ENCODE measurements around the gene SLC5A5.

Gene SLC5A5

GRCh38 chr19:17866312-17866963 lies 5.3 kb upstream of the SLC5A5 start:
- no peak overlapping the region for H3K4me3 ChIP-seq (ENCODE audit: low read depth, low read length)
- H3K36me3 ChIP-seq (ENCODE audit: control insufficient read depth, insufficient read depth, low read length) = peaks cover 31% of the 10 kb centered on the region
- no peak overlapping the region for H3K9ac ChIP-seq (ENCODE audit: low read depth, low read length)
- H3K4me1 ChIP-seq (ENCODE audit: control insufficient read depth, insufficient read depth, low read length) = peaks cover 10% of the 10 kb centered on the region
- no peaks in the 10 kb centered on the region for H3K9me3 ChIP-seq (ENCODE audit: control insufficient read depth, insufficient read depth, low read length)
- peaks cover 11% of the 10 kb centered on the region for H3K27me3 ChIP-seq (ENCODE audit: control insufficient read depth, insufficient read depth, low read length)

DNA sequence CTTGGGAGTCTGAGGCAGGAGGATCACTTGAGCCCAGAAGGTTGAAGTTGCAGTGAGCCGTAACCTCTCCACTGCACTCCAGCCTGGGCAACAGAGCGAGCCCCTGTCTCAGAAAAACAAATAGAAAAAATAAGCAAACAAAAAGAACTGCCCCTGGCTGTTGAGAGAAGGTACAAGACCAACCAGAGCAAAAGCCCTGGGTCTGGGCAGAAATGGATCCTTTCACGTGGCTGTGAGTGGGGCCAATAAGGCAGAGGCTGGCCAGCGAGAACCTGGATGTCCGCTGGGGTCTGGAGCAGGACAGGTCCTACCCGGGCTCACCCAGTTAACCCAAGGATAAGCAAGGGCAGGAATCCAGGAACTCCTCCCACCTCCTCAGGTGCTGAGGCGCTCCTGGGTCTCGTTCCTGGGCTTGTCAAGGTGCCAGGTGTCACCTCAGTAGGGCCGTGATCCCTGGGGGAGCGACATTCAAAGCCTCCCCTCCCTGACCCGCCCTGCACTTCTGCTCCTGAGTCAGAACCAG lies 4.7 kb upstream of the SLC5A5 start:
- Histone ChIP-seq H3K36me3 (ENCODE audit: control insufficient read depth, insufficient read depth, low read length) (peaks cover 25% of the 10 kb centered on the region), H3K4me3 (ENCODE audit: low read depth, low read length) (no peak overlapping the region), H3K27me3 (ENCODE audit: control insufficient read depth, insufficient read depth, low read length) (peaks cover 15% of the 10 kb centered on the region), H3K4me1 (ENCODE audit: control insufficient read depth, insufficient read depth, low read length) (peaks cover 10% of the 10 kb centered on the region), H3K9ac (ENCODE audit: low read depth, low read length) (no peak overlapping the region), H3K9me3 (ENCODE audit: control insufficient read depth, insufficient read depth, low read length) (no peaks in the 10 kb centered on the region)

- H3K36me3 ChIP-seq (ENCODE audit: control insufficient read depth, insufficient read depth, low read length) = peaks cover 9% of the 10 kb centered on the region
- H3K9me3 ChIP-seq (ENCODE audit: control insufficient read depth, insufficient read depth, low read length) = no peaks in the 10 kb centered on the region
- peaks cover 19% of the 10 kb centered on the region for H3K27me3 ChIP-seq (ENCODE audit: control insufficient read depth, insufficient read depth, low read length)
- peaks cover 10% of the 10 kb centered on the region for H3K4me1 ChIP-seq (ENCODE audit: control insufficient read depth, insufficient read depth, low read length)
- H3K9ac ChIP-seq (ENCODE audit: low read depth, low read length) = no peak overlapping the region
- no peak overlapping the region for H3K4me3 ChIP-seq (ENCODE audit: low read depth, low read length)
Observed at GRCh38 chr19:17868669-17869068, 3.1 kb upstream of the SLC5A5 start.

DNA sequence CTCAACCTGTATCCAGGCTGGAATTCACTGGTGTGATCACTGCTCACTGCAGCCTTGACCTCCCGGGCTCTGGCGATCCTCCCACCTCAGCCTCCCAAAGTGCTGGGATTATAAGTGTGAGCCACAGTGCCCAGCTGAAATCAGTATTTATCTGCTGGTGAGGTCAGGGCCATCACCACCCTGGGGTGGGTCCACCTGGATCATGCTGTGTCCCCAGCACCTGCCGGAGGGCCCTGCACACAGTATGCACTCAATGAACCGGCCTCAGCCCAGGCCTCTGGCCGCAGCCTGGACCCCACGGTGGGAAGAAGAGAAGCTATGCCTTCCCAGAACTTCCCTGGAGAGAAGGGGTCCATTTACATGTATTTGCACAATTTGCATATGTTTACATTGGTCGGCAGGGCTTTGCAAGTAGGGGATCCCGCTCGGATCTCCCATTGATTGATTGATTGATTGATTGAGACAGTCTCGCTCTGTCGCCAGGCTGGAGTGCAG lies 2.6 kb upstream of the SLC5A5 start:
- H3K4me3 ChIP-seq (ENCODE audit: low read depth, low read length) = no peak overlapping the region
- H3K4me1 ChIP-seq (ENCODE audit: control insufficient read depth, insufficient read depth, low read length) = peaks cover 10% of the 10 kb centered on the region
- H3K9me3 ChIP-seq (ENCODE audit: control insufficient read depth, insufficient read depth, low read length) = no peaks in the 10 kb centered on the region
- H3K36me3 ChIP-seq (ENCODE audit: control insufficient read depth, insufficient read depth, low read length) = peaks cover 4% of the 10 kb centered on the region
- no peak overlapping the region for H3K9ac ChIP-seq (ENCODE audit: low read depth, low read length)
- H3K27me3 ChIP-seq (ENCODE audit: control insufficient read depth, insufficient read depth, low read length) = peaks cover 19% of the 10 kb centered on the region

GRCh38 chr19:17871032-17871877 lies 490 bp upstream of the SLC5A5 start:
- Histone ChIP-seq H3K9me3 (ENCODE audit: control insufficient read depth, insufficient read depth, low read length) (no peaks in the 10 kb centered on the region), H3K27me3 (ENCODE audit: control insufficient read depth, insufficient read depth, low read length) (peaks cover 19% of the 10 kb centered on the region), H3K36me3 (ENCODE audit: control insufficient read depth, insufficient read depth, low read length) (no peaks in the 10 kb centered on the region), H3K4me3 (ENCODE audit: low read depth, low read length) (peak overlapping the region; percentile 43), H3K4me1 (ENCODE audit: control insufficient read depth, insufficient read depth, low read length) (peaks cover 7% of the 10 kb centered on the region), H3K9ac (ENCODE audit: low read depth, low read length) (no peak overlapping the region)

DNA sequence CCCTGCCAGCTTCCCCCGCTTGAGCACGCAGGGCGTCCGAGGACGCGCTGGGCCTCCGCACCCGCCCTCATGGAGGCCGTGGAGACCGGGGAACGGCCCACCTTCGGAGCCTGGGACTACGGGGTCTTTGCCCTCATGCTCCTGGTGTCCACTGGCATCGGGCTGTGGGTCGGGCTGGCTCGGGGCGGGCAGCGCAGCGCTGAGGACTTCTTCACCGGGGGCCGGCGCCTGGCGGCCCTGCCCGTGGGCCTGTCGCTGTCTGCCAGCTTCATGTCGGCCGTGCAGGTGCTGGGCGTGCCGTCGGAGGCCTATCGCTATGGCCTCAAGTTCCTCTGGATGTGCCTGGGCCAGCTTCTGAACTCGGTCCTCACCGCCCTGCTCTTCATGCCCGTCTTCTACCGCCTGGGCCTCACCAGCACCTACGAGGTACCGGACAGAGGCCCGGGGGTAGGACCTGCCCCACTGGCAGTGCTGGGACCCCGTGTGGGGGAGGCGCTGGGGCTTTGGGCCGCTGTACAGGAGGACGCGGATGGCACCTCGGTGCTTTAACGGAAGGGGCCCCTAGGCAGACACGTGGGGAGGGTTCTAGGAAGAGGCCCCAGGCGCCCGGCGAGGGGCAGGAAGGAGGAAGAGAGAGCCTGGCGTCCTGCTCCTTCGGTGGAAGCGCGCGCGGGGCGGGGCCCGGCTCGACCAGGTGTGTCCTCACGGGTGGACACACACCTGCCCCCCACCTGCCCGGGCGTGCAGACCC lies 681 bp downstream of the SLC5A5 start:
- Histone ChIP-seq H3K4me1 (ENCODE audit: control insufficient read depth, insufficient read depth, low read length) (peaks cover 7% of the 10 kb centered on the region), H3K27me3 (ENCODE audit: control insufficient read depth, insufficient read depth, low read length) (peaks cover 19% of the 10 kb centered on the region), H3K4me3 (ENCODE audit: low read depth, low read length) (peak overlapping the region; percentile 26), H3K9me3 (ENCODE audit: control insufficient read depth, insufficient read depth, low read length) (no peaks in the 10 kb centered on the region), H3K36me3 (ENCODE audit: control insufficient read depth, insufficient read depth, low read length) (no peaks in the 10 kb centered on the region), H3K9ac (ENCODE audit: low read depth, low read length) (no peak overlapping the region)

DNA sequence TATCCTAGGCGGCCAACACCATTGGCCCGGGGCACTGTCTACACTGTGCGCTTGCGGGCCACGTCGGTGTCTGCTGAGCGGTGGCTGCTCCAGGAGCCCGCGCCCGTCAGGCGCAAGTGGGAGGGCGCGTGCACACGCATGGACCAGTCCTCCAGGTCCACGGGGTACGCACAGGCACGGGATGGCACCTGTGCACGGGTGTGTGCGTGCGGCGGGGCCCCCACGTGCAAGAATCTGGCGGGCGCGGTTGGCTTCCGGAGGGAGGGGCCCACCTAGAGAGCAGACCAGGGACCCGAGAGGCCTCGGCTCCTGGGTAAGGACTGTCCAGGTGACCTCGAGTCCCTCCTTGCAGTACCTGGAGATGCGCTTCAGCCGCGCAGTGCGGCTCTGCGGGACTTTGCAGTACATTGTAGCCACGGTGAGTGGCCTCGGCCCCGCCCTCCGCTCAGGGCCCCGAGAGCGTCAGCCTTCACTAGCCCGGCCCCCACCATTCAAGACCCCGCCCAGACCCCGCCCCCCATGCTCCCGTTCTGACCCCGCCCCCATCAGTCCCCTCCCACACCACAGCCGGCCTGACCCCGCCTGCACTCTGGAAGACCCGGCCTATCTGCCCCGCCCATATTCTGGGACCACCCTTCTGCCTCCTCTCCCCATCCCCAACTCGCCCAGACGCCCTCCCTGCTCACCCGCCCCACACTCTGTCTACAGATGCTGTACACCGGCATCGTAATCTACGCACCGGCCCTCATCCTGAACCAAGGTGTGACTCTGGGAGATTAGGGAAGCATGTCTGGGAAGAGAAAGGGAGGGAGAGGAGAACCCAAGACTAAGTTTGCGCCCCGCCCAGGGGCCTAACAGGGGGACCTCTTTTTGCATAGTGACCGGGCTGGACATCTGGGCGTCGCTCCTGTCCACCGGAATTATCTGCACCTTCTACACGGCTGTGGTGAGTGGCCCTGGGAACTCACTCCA lies 2.3 kb downstream of the SLC5A5 start:
- H3K36me3 ChIP-seq (ENCODE audit: control insufficient read depth, insufficient read depth, low read length) = no peaks in the 10 kb centered on the region
- H3K9me3 ChIP-seq (ENCODE audit: control insufficient read depth, insufficient read depth, low read length) = no peaks in the 10 kb centered on the region
- H3K4me1 ChIP-seq (ENCODE audit: control insufficient read depth, insufficient read depth, low read length) = peaks cover under 1% of the 10 kb centered on the region
- no peak overlapping the region for H3K9ac ChIP-seq (ENCODE audit: low read depth, low read length)
- peak overlapping the region; percentile 84 for H3K4me3 ChIP-seq (ENCODE audit: low read depth, low read length)
- H3K27me3 ChIP-seq (ENCODE audit: control insufficient read depth, insufficient read depth, low read length) = peaks cover 19% of the 10 kb centered on the region

- Histone ChIP-seq H3K4me1 (ENCODE audit: control insufficient read depth, insufficient read depth, low read length) (no peaks in the 10 kb centered on the region), H3K27me3 (ENCODE audit: control insufficient read depth, insufficient read depth, low read length) (peaks cover 19% of the 10 kb centered on the region), H3K9ac (ENCODE audit: low read depth, low read length) (no peak overlapping the region), H3K36me3 (ENCODE audit: control insufficient read depth, insufficient read depth, low read length) (no peaks in the 10 kb centered on the region), H3K9me3 (ENCODE audit: control insufficient read depth, insufficient read depth, low read length) (no peaks in the 10 kb centered on the region), H3K4me3 (ENCODE audit: low read depth, low read length) (peak overlapping the region; percentile 69)
Observed at GRCh38 chr19:17874758-17875135, 3.0 kb downstream of the SLC5A5 start.

DNA sequence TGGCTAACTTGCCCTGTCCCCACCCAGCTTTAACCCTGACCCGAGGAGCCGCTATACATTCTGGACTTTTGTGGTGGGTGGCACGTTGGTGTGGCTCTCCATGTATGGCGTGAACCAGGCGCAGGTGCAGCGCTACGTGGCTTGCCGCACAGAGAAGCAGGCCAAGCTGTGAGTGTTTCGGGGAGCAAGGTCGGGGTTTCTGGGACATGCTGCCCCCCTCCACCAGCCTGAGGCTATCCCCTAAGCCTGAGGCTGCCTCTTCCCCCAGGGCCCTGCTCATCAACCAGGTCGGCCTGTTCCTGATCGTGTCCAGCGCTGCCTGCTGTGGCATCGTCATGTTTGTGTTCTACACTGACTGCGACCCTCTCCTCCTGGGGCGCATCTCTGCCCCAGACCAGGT lies 6.0 kb downstream of the SLC5A5 start:
- Histone ChIP-seq H3K36me3 (ENCODE audit: control insufficient read depth, insufficient read depth, low read length) (no peaks in the 10 kb centered on the region), H3K4me1 (ENCODE audit: control insufficient read depth, insufficient read depth, low read length) (no peaks in the 10 kb centered on the region), H3K9me3 (ENCODE audit: control insufficient read depth, insufficient read depth, low read length) (no peaks in the 10 kb centered on the region), H3K27me3 (ENCODE audit: control insufficient read depth, insufficient read depth, low read length) (peaks cover 2% of the 10 kb centered on the region), H3K4me3 (ENCODE audit: low read depth, low read length) (no peak overlapping the region), H3K9ac (ENCODE audit: low read depth, low read length) (no peak overlapping the region)

DNA sequence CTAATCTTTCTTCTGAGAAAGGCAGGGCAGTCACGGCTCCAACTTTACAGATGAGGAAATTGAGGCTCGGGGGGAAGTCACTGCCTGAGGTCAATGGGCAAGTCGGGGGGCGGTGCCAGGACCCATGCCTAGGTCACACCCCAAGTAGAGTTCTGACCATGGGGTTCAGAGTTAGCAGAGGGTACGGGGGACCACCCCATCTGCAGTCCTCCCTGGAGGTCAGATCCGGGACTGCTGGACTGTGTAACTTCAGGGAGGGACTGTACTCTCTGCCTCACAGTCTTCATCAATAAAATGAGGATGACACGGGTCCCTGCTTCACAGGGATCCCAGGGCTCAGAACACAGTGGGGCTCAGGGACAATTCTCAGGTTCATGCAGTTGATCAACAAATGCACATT lies 7.7 kb downstream of the SLC5A5 start:
- H3K4me3 ChIP-seq (ENCODE audit: low read depth, low read length) = no peak overlapping the region
- H3K4me1 ChIP-seq (ENCODE audit: control insufficient read depth, insufficient read depth, low read length) = no peaks in the 10 kb centered on the region
- H3K9me3 ChIP-seq (ENCODE audit: control insufficient read depth, insufficient read depth, low read length) = no peaks in the 10 kb centered on the region
- H3K36me3 ChIP-seq (ENCODE audit: control insufficient read depth, insufficient read depth, low read length) = no peaks in the 10 kb centered on the region
- H3K9ac ChIP-seq (ENCODE audit: low read depth, low read length) = no peak overlapping the region
- H3K27me3 ChIP-seq (ENCODE audit: control insufficient read depth, insufficient read depth, low read length) = no peaks in the 10 kb centered on the region

DNA sequence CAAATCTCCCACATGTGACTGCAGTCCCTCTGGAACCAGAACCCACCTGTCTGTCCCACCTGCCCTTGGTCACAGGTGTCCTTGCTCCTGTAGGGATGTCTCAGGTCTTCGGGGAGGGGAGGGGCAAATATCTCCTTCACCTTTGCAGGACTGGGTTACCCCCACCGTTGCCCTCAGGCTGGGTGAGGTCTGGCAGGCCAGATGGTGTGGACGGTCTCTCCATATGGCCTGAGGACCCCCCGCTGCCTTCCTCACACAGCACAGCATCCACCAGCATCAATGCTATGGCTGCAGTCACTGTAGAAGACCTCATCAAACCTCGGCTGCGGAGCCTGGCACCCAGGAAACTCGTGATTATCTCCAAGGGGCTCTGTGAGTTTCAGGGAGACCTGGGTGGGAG lies 10.0 kb downstream of the SLC5A5 start:
- Histone ChIP-seq H3K4me1 (ENCODE audit: control insufficient read depth, insufficient read depth, low read length) (no peaks in the 10 kb centered on the region), H3K36me3 (ENCODE audit: control insufficient read depth, insufficient read depth, low read length) (no peaks in the 10 kb centered on the region), H3K4me3 (ENCODE audit: low read depth, low read length) (no peak overlapping the region), H3K27me3 (ENCODE audit: control insufficient read depth, insufficient read depth, low read length) (no peaks in the 10 kb centered on the region), H3K9me3 (ENCODE audit: control insufficient read depth, insufficient read depth, low read length) (no peaks in the 10 kb centered on the region), H3K9ac (ENCODE audit: low read depth, low read length) (no peak overlapping the region)
